HFFc6 (cell line): Measurements from ENCODE around the gene GP1BA. TPM values are rescaled to one million over a fixed set of nuclear protein-coding genes. Genes with fewer than 3 reads are reported as not detected.

Experiments used
- DNase-seq: peaks from one replicate; pipeline ENCODE4 v3.0.0-alpha.2; 2018
- H3K27ac Mint-ChIP-seq: 2 replicates; pipeline ENCODE4 v1.8.0; 2020; ENCODE audit warnings: mild to moderate bottlenecking, mixed read lengths
- H3K27me3 Mint-ChIP-seq: 2 replicates; pipeline ENCODE4 v1.8.0; 2021; ENCODE audit warnings: mild to moderate bottlenecking, moderate library complexity, mixed read lengths; ENCODE audit not compliant: insufficient read depth
- H3K36me3 Mint-ChIP-seq: 2 replicates; pipeline ENCODE4 v1.8.0; 2021; ENCODE audit warnings: low read depth, mixed read lengths
- H3K4me1 Mint-ChIP-seq: 2 replicates; pipeline ENCODE4 v1.8.0; 2020; ENCODE audit warnings: low read depth, mixed read lengths
- H3K4me3 Mint-ChIP-seq: 2 replicates; pipeline ENCODE4 v1.8.0; 2020; ENCODE audit warnings: mild to moderate bottlenecking, moderate library complexity, mixed read lengths
- H3K9me3 Mint-ChIP-seq: 2 replicates; pipeline ENCODE4 v1.8.0; 2020; ENCODE audit warnings: mild to moderate bottlenecking, mixed read lengths
- total RNA-seq, 6 experiments: library from RNA; stranded (reverse); fragmentation: NEBNext Ultra II Directional; extraction: Animal tissue kit (Norgen Biotek cat#: 25700); gene quantifications; 2 replicates in 1 of 6; 3 replicates in 5 of 6; pipeline ENCODE4 v1.2.3, GENCODE V29; 2021
- TF ChIP-seq, protein P1 (sequence below): fragments of 200-600 bp; sonication (generic); IDR thresholded peaks from 2 replicates; pipeline ENCODE4 v1.5.0; 2021; ENCODE audit warnings: antibody characterized with exemption, mild to moderate bottlenecking

GP1BA gene
- total RNA-seq, 6 experiments from 2014 or later = not detected

DNA sequence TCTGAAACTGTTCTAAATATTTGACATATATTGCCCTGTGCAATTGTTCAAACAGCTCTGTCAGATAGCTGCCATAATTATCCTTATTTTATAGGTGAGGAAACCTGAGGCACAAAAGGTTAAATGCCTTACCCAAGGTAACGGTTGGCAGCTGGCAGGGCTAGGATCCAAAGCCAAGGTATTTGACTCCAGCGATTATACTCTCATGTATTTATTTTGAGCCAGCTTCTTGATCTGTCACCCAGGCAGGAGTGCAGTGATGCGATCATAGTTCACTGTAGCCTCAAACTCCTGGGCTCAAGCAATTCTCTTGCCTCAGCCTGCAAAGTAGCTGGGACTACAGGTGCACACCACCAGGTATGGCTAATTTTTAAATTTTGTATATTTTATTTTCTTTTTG, 26.0 kb downstream of the GP1BA start:
- Mint-ChIP-seq H3K4me1 (peaks cover 13% of the 10 kb centered on the region), H3K27ac (no peak overlapping the region), H3K27me3 (peaks cover 6% of the 10 kb centered on the region), H3K9me3 (no peaks in the 10 kb centered on the region), H3K36me3 (peaks cover 31% of the 10 kb centered on the region), H3K4me3 (no peak overlapping the region)
- TF ChIP-seq, protein P1, sequence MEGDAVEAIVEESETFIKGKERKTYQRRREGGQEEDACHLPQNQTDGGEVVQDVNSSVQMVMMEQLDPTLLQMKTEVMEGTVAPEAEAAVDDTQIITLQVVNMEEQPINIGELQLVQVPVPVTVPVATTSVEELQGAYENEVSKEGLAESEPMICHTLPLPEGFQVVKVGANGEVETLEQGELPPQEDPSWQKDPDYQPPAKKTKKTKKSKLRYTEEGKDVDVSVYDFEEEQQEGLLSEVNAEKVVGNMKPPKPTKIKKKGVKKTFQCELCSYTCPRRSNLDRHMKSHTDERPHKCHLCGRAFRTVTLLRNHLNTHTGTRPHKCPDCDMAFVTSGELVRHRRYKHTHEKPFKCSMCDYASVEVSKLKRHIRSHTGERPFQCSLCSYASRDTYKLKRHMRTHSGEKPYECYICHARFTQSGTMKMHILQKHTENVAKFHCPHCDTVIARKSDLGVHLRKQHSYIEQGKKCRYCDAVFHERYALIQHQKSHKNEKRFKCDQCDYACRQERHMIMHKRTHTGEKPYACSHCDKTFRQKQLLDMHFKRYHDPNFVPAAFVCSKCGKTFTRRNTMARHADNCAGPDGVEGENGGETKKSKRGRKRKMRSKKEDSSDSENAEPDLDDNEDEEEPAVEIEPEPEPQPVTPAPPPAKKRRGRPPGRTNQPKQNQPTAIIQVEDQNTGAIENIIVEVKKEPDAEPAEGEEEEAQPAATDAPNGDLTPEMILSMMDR = no peak
- no peak for DNase-seq

DNA sequence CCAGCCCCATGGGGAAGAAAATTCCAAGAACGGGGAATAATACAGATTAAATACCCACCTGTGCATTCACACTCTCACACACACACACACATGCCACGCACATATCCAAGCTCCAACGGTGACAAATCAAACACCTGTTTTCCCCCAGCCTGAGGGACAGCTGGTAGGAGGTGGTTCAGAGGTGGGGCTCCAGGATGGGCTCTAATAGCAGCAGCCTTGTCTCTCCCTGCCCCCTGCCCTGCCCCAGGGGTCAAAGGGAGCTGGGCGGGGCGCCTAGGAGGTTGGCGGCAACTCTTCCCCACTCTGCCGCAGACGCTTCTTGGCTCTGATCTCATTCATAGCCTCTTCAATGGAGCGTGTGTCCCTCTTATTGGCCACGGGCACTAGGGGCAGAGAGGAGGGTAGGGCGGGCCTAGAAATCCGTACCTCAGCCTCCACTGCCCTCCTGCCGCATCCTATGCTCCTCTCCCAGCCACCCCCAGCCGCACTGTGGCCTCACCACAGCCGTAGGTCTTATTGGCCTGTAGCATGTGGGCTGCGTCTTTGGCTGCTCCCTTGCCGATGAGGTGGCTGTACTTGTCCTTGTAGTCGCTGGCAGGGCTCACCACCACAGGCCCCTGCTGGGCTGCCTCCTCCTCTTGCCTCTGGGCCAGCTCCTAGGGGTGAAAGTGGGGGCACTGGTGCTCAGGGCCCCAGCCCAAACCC, 27.3 kb downstream of the GP1BA start:
- Mint-ChIP-seq H3K4me1 (0 out of 2 replicates have a peak, but pooled peaks cover under 1% of the 10 kb centered on the region), H3K27me3 (peaks cover 8% of the 10 kb centered on the region), H3K4me3 (no peak overlapping the region), H3K36me3 (peaks cover 31% of the 10 kb centered on the region), H3K9me3 (no peaks in the 10 kb centered on the region), H3K27ac (no peak overlapping the region)
- no peak for DNase-seq
- TF ChIP-seq, protein P1 = no peak

DNA sequence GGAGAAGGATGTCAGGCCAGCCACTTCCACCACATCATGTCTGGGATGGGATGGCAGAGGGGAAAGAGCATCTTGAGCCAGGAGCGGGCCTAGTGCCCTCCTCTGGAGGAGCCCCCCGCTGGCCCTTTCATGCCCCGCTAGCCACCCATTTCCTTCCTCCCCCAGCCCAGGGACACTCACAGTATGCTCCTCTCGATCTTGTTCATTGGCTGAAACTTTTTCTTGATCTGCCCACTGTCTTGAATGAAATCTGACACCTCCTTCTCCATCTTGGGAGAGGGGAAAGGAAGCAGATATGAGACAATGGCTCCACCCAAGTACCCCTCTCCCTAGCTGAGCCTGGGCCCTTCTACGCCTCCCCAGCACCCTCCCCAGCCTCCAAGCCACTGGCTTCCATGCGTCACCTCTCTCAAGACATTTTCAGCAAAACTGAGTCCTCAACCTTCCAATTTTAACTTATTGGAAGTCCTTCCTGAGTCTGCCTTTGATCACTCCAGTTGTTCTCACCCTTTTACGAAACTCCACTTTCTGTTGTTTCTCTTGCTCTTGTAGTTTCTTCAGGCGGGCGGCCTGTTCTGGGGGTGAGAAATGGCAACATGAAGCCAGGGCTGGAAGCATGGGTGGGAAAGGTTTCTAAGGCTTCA, 28.3 kb downstream of the GP1BA start:
- DNase-seq = no peak
- H3K27ac Mint-ChIP-seq = no peak overlapping the region
- peaks cover 35% of the 10 kb centered on the region for H3K36me3 Mint-ChIP-seq
- peaks cover 4% of the 10 kb centered on the region for H3K4me1 Mint-ChIP-seq
- TF ChIP-seq, protein P1 = no peak
- no peak overlapping the region for H3K4me3 Mint-ChIP-seq
- peaks cover 13% of the 10 kb centered on the region for H3K27me3 Mint-ChIP-seq
- no peaks in the 10 kb centered on the region for H3K9me3 Mint-ChIP-seq

DNA sequence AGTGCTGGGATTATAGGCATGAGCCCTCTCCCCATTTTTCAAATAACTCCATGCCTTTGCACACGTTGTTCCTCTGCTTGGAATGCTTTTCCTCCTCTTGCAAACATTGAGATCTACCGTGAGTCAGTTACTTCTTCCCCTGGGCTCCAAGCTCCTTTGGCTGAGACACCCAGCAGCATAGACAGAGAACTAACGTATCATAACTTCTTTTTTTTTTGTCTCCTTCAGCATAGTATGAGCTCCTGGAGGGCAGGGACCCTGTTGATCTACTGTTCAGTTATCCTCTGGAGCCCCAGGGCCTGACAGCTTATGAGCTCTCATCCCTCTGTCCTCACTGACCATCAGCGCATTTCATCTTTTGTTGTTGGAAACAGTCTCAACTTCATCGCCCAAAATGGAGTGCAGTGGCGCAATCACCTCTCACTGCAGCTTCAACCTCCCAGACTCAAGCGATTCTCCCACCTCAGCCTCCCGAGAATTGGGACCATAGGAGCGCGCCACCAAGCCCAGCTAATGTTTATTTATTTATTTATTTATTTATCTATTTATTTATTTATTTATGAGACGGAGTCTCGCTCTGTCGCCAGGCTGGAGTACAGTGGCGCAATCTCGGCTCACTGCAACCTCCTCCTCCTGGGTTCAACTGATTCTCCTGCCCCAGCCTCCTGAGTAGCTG, 33.4 kb downstream of the GP1BA start:
- H3K4me3 Mint-ChIP-seq = no peak overlapping the region; the same call in 1 of the 2 replicates
- DNase-seq = no peak

DNA sequence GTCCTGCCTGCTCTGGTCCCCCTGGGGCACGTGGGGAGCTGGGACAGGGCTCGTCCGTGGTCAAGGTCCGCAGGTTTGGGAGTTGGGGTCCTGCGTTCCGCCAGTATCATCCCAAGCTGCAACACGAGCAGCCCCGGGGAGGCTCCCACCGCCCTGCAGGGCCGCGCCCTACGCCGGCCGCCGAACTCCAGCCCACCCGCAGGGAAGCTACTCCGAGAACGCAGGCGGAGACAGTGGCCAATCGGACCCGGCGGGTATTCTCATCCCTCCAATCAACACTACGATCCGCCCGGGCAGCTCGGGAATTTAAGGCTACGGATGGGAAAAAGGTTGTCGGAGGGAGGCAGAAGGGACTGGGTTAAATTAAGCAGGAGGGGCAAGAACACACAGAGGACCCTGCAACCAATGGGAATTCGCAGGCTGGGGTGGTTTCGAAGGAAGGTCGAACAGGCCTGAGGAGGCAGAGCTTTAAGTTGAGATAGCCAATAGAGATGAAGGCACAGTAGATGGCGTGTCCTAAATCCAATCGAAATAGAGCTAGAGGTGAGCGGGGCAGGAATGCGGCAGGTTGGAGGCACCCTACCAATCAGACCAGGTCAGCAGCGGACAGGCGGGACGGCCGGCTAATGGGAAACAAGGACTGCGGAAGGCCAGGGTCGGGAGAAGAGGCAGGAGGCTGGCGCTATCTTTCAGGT, 34.9 kb downstream of the GP1BA start:
- DNase-seq = peak; percentile 100

More for the DNA sequence above, 33.4 kb downstream of the GP1BA start:
- Mint-ChIP-seq H3K4me1 (peaks cover 15% of the 10 kb centered on the region), H3K27me3 (peaks cover 18% of the 10 kb centered on the region), H3K36me3 (peaks cover 20% of the 10 kb centered on the region), H3K9me3 (peaks cover 4% of the 10 kb centered on the region; the same call in 1 of the 2 replicates), H3K27ac (peak overlapping the region; percentile 67)
- TF ChIP-seq, protein P1 = no peak

More for the DNA sequence above, 34.9 kb downstream of the GP1BA start:
- Mint-ChIP-seq H3K4me3 (no peak overlapping the region), H3K4me1 (peaks cover 15% of the 10 kb centered on the region), H3K27me3 (peaks cover 18% of the 10 kb centered on the region), H3K9me3 (peaks cover 4% of the 10 kb centered on the region; the same call in 1 of the 2 replicates), H3K27ac (no peak overlapping the region), H3K36me3 (peaks cover 24% of the 10 kb centered on the region)
- TF ChIP-seq, protein P1 = no peak
